ENCODE data around the gene TCP11.

TCP11 gene

DNA sequence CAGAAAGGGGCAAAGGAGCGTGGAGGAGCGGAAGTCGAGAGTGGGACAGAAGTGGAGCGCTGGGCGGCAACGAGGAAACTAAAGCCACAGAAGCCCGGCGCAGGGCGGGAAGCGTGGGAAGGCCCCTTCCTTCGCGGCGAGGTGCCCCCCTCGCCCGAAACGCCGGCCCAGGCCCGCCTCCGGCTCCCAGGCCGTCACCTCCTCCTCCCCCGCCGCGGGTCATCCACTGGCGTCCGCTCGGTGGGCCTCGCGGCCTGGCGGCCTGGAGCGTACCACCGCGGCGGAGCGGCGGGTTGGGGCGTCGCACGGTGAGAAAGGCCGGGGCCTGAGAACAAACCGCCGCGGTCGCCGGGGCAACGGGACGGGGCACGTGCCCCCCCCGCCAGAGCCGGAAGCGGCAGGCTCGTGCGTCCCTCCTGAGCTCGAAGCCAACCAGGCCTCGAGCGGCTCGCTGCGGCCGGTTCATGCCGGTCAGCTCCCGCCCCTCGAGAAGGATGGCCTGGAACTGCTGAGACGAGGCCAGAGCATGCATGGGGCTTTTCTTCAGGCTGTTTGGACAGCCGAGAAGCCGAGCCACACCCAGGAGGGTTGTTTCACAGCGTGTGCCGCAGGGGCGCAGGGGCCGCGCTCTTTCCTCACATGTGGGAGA is at the start of gene TCP11:
Gene TCP11 (minus strand): TSS at position 333 of the 649 bp plus-strand sequence. CDS start 469 bp downstream, outside the sequence.
- no peak for DNase-seq (ENCODE audit: low read depth, low spot score)
- TF ChIP-seq CTCF (IDR thresholded peaks at IDR 0.05; ENCODE audit: insufficient read depth, low read length, missing control alignments), result no peak
- no peak within 1 kb of the TSS for H3K4me3 ChIP-seq (ENCODE audit: low read depth, low read length)
- ChIA-PET CTCF (interaction anchor here (0.6 to 5.7 kb wide), 6 partner anchors 10 to 1292 kb away, joined by 3 to 309 read pairs (median 22); no protein-coding TSS in a partner anchor), POLR2A (no interaction called here)

- no peak for TF ChIP-seq CTCF (IDR thresholded peaks at IDR 0.05; ENCODE audit: insufficient read depth, low read length, missing control alignments)
- DNase-seq (ENCODE audit: low read depth, low spot score), result no peak
- ChIA-PET POLR2A (no interaction called here), CTCF (interaction anchor here (0.9 to 12.5 kb wide), 3 partner anchors 15 to 43 kb away, joined by 3 to 171 read pairs (median 5); no protein-coding TSS in a partner anchor)
- H3K4me3 ChIP-seq (ENCODE audit: low read depth, low read length), result no peak overlapping the region
Measured at GRCh38 chr6:35190306-35190705, 49.2 kb upstream of the TCP11 start.

- no peak overlapping the region for H3K4me3 ChIP-seq (ENCODE audit: low read depth, low read length)
- no peak for DNase-seq (ENCODE audit: low read depth, low spot score)
- CTCF ChIA-PET, result interaction anchor here (12.5 kb wide), 1 partner anchor 16 kb away, joined by 171 read pairs; no protein-coding TSS in a partner anchor
- POLR2A ChIA-PET, result no interaction called here
- TF ChIP-seq CTCF (IDR thresholded peaks at IDR 0.05; ENCODE audit: insufficient read depth, low read length, missing control alignments), result no peak
Measured at GRCh38 chr6:35188886-35189285, 47.7 kb upstream of the TCP11 start.

- ChIA-PET CTCF (interaction anchor here (1.0 to 3.1 kb wide), 5 partner anchors 18 to 40 kb away, joined by 3 to 9 read pairs (median 7); no protein-coding TSS in a partner anchor), POLR2A (no interaction called here)
- no peak for DNase-seq (ENCODE audit: low read depth, low spot score)
- no peak overlapping the region for H3K4me3 ChIP-seq (ENCODE audit: low read depth, low read length)
- no peak for TF ChIP-seq CTCF (IDR thresholded peaks at IDR 0.05; ENCODE audit: insufficient read depth, low read length, missing control alignments)
Measured at GRCh38 chr6:35186571-35186970, 45.4 kb upstream of the TCP11 start.

DNA sequence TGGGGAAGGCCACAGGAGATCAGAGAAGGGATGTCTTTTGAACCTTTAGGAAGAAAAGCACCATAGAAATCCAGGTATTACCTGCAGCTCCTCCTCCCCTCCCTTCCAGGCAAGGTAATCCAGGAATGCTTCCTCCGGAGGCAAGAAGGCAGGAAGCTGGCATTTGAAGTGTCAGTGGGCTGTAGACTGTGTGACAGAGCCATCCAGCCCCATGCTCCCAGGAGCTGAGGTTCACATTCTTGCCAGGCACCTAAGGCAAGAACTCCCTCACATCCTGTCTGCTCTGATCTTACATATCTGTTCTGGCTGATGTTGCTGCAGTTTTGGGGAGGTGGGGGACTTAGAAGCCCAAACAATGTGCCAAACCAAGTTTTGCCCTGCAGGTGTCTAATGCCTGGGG is 44.8 kb upstream of the TCP11 start:
- no peak for DNase-seq (ENCODE audit: low read depth, low spot score)
- POLR2A ChIA-PET, result no interaction called here
- H3K4me3 ChIP-seq (ENCODE audit: low read depth, low read length), result no peak overlapping the region
- no peak for TF ChIP-seq CTCF (IDR thresholded peaks at IDR 0.05; ENCODE audit: insufficient read depth, low read length, missing control alignments)
- CTCF ChIA-PET, result interaction anchor here (0.9 to 3.1 kb wide), 5 partner anchors 13 to 40 kb away, joined by 3 to 9 read pairs (median 5); no protein-coding TSS in a partner anchor

- POLR2A ChIA-PET, result interaction anchor here (1.0 kb wide), 1 partner anchor 29 kb away, joined by 5 read pairs; the partner anchor contains the start of gene SCUBE3
- no peak for TF ChIP-seq CTCF (IDR thresholded peaks at IDR 0.05; ENCODE audit: insufficient read depth, low read length, missing control alignments)
- DNase-seq (ENCODE audit: low read depth, low spot score), result no peak
- no peak overlapping the region for H3K4me3 ChIP-seq (ENCODE audit: low read depth, low read length)
- CTCF ChIA-PET, result interaction anchor here (0.8 to 3.1 kb wide), 7 partner anchors 11 to 57 kb away, joined by 3 to 9 read pairs (median 4); no protein-coding TSS in a partner anchor
Measured at GRCh38 chr6:35185302-35185681, 44.2 kb upstream of the TCP11 start.

Data from AG04449 (cell line).